Stimulated activated CD8-positive, alpha-beta memory T cell treated with anti-CD3 and anti-CD28 coated beads, Interleukin-7, amount 100 ng/mL, for 24 hours (primary cell): ENCODE data around the gene NT5C2.

Experiments used
- DNase-seq: peaks from one replicate; pipeline ENCODE4 v3.0.0-alpha.2; 2020; ENCODE audit warnings: low read depth

Gene NT5C2

DNA sequence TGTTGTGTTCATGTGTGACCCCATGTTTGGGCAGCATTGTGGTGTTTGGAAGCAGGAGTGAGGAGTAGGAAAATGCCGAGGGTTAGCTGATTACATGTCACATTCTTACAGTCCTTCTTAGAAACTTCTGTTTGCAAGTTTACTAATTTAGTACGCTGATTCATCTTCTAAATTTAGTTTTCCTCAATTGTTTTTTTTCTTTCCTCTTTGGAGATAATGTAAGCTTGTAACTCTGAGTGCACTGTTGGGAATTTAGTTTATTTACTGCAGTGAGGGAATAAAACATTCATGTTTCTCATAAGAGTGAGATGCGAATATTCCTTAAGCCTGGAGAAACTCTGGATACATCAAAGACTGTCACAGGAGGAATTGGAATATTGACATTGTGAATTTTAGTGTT, 135.0 kb downstream of the NT5C2 start:
- no peak for DNase-seq

- DNase-seq, result no peak
Observed at GRCh38 chr10:103055105-103055504, 138.0 kb downstream of the NT5C2 start.

GRCh38 chr10:103054621-103055020, 138.5 kb downstream of the NT5C2 start:
- no peak for DNase-seq

DNA sequence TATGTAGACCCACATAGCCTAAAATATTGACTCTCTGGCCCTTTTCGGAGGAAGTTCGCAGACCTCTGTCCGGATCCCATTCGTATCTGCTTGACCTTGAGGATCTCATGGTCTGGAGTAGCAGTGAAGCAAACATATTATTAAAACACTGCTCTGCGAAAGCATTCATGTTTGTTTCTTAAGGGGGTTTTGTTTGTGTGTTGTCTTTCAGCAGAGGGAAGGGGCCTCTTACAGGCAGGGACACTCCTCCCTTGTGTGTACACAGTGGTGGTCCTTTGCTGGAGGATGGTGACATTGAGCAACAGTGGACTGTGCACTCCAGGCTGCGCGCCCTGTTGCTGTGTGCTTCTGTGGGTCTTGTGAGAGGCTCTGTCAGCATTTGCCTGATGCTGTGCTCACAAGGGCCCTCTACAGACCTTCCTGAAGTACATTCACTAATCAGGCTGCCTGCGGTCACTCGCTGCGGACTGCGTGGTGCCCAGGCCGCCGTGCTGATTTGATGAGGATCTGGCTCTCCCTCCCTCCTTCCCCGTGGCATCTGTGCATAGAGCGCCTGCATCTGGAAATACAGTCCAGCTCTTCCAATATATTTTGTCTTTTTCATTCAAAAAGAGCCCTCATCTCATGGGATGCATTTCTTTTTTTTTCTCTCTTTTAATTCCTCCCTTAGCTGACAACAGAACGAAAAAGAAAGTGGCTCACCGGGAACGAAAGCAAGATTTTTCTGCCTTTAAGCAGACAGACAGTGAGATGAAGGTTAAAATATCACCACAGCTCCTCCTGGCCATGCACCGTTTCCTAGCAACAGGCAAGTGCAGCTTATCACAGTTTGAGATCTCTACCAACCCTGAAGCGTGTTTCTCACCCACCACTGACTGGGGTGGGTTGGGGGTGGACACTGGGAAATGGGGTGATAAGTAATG, 139.2 kb downstream of the NT5C2 start:
- peak; percentile 12 for DNase-seq

- no peak for DNase-seq
Observed at GRCh38 chr10:103049237-103049636, 143.8 kb downstream of the NT5C2 start.

DNA sequence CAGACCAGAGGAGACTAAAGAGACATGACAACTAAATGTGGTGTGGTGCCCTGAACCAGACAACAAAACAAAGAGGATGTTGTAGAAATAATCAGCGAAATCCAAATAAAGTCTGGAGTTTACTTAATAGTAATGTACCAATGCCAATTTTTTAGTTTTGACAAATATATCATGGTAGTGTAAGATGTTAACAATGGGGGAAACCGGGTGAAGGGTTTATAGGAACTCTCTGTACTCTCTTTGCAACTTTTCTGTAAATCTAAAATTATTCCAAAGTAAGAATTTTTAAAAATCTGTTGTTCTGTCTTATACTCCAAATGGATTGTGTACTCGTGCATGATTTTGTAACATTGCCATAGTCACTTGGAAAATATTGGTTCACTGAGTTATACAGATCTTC, 145.7 kb downstream of the NT5C2 start:
- no peak for DNase-seq

- no peak for DNase-seq
Observed at GRCh38 chr10:103045961-103046360, 147.1 kb downstream of the NT5C2 start.

DNA sequence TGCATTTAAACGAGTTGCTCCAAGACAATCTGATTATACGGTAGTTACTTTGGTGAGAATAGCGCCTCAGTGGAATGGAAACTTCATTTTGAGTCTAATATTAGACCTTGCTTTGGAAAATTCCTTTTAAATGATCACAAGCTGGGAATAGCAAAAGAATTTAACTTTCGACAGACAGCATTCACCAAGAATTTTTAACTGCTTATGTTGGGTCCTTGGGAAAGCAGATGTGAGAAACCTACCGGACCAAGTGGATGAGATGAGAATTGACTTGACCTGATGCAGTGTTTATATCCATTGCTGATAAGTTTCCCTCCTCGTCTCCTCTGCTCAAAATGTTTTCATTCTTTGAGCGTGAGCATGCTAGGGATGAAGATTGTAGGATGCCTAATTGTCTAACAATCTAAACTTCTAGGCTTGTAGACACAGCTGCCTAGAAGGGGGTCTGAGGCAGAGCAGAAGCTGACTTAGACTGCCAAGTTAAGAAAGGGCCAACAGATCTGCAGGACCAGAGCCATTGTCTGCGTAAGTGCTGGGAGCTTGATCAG, 148.1 kb downstream of the NT5C2 start:
- no peak for DNase-seq

GRCh38 chr10:103042908-103043307, 150.2 kb downstream of the NT5C2 start:
- DNase-seq, result no peak

GRCh38 chr10:103042129-103042528, 150.9 kb downstream of the NT5C2 start:
- DNase-seq, result no peak

GRCh38 chr10:103041391-103041790, 151.7 kb downstream of the NT5C2 start:
- no peak for DNase-seq

DNA sequence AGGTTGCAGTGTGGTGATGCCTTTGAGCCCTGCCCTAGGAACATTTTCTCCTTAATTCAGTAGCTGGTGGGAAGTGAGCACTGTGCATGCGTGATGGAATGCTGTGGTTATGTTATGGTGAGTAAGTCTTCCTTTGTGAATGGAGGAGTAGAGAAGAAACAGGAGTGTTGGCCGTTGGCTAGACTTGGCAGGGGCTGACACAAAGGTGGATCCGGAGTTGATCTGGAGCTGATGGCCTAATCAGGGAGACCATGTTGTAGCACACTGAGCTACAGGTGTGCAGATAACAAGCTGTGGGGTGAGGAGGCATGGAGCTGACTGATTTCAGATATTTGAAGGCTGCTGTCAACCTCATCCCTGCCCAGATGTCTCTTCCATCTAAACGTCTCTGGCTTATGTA, 152.7 kb downstream of the NT5C2 start:
- DNase-seq, result no peak

GRCh38 chr10:103038570-103038969, 154.5 kb downstream of the NT5C2 start:
- no peak for DNase-seq
